ENCODE data around the gene TRPM2. TPM values are rescaled to one million over a fixed set of nuclear protein-coding genes. Genes with fewer than 3 reads are reported as not detected.
A peak's percentile ranks its signal among the peaks of the same experiment; 100 is the strongest.
"Not testable (repeated sequence)": the region's sequence is repeated elsewhere in the genome, so short reads cannot be mapped to it uniquely, and the experiment has no call there.

Gene TRPM2
- total RNA-seq, 6 experiments from 2014 or later = 0.92 to 2.0 (median 1.2) TPM

- ATAC-seq = peak; percentile 89 to 92 (median 90)
These were observed 14.2 kb upstream of the TRPM2 start, which contains the start of gene CFAP410 for GRCh38 chr21:44338971-44339910. Gene CFAP410 (minus strand): TSS chr21:44339390. CDS start chr21:44339194, 196 bp downstream.

DNA sequence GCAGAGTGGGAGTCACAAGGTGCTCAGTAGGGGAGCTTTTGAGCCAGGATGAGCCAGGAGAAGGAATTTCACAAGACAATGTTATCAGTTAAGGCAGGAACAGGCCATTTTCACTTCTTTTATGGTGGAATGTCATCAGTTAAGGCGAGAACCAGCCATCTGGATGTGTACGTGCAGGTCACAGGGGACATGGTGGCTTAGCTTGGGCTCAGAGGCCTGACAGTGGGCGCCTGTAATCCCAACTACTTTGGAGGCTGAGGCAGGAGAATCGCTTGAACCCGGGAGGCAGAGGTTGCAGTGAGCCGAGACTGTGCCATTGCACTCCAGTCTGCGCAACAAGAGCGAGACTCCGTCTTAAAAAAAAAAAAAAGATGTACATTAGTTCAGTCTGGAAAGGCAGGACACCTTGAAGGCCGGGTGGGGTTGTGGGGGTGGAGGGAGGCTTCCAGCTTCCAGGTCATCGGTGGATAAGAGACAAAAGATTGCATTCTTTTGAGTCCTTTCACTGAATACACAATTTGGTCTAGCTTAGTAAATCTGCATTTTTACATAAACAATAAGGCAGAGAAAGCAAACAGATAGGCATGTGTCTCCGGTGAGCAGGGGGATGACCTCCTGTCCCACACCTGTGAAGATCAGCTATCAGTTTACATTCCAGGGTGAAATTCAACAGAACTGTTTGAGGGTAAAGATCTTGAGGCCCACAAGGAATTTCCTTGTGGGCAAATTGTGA lies 11.5 kb upstream of the TRPM2 start:
- WGBS (ENCODE audit: insufficient coverage, low coverage, low lambda C conversion rate, missing lambda C conversion rate) = 73% methylated on average over 9 of the region's 12 CpGs
- intact Hi-C loops (cut with DNase I); H3K27ac ChIP-seq; H3K9me3 ChIP-seq; ATAC-seq; H3K27me3 ChIP-seq; H3K4me1 ChIP-seq; H3K4me3 ChIP-seq; H3K36me3 ChIP-seq: not testable (repeated sequence)
- DNase-seq = peak in 1 of 3 donors; percentile 17

More at GRCh38 chr21:44338971-44339910, 14.2 kb upstream of the TRPM2 start, which contains the start of gene CFAP410:
- peak within 1 kb of the TSS; percentile 89 to 95 (median 91) for H3K27ac ChIP-seq
- TF ChIP-seq POLR2A (IDR thresholded peaks at IDR 0.05) = peak; percentile 96
- TF ChIP-seq CTCF (IDR thresholded peaks at IDR 0.05) = no peak
- H3K9me3 ChIP-seq = no peaks in the 10 kb centered on the region
- WGBS (ENCODE audit: insufficient coverage, low coverage, low lambda C conversion rate, missing lambda C conversion rate) = under 1% methylated on average over 30 of the region's 90 CpGs
- H3K36me3 ChIP-seq = no peaks in the 10 kb centered on the region
- no peaks in the 10 kb centered on the region for H3K27me3 ChIP-seq
- peak within 1 kb of the TSS; percentile 58 to 90 (median 80) for H3K4me3 ChIP-seq
- intact Hi-C loops (cut with DNase I) = no loop called here
- H3K4me1 ChIP-seq = peaks cover 0 to 7% (median 0%) of the 10 kb centered on the region in 4 donors
- peak; percentile 95 to 98 (median 96) for DNase-seq

GRCh38 chr21:44342981-44343380 lies 10.4 kb upstream of the TRPM2 start:
- H3K4me3 ChIP-seq; H3K27me3 ChIP-seq; ATAC-seq; H3K27ac ChIP-seq; H3K9me3 ChIP-seq; DNase-seq; intact Hi-C loops (cut with DNase I); H3K36me3 ChIP-seq; H3K4me1 ChIP-seq: not testable (repeated sequence)
- 68% methylated on average over 8 of the region's 8 CpGs for WGBS (ENCODE audit: insufficient coverage, low coverage, low lambda C conversion rate, missing lambda C conversion rate)

DNA sequence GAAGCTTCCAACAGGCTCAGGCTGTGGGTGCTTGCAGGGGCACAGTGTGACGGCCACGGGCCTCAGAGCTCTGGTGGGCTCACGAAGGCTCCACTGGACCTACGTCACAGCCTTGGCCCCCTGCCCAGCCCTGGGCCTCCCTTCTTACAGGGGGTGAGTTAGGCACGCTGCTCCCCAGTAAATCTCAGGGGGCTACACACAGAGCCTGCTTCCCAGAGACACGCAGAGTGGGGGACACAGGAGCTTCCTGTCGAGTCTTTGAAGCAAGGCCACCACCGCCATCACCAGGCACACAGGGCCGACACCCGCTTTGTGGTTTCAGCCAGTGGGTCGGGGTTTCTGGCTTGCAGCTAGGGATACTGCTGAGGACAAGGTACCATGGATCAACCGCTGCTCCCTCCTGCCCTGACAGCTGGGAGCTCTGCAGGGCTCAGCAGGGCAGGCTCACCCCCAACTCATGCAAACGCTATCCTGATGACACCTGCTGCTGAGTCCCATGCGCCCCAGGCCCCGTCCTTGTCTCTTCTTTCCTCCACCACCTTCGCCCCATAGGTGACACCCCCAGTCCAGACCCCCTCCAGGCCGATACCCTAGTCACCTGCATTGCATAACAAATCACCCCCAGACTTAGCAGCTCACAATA lies 8.8 kb upstream of the TRPM2 start:
- Histone ChIP-seq H3K27ac (no peak overlapping the region), H3K27me3 (no peaks in the 10 kb centered on the region), H3K4me1 (no peaks in the 10 kb centered on the region), H3K4me3 (no peak overlapping the region), H3K36me3 (no peaks in the 10 kb centered on the region), H3K9me3 (no peaks in the 10 kb centered on the region)
- ATAC-seq (peak in 1 of 4 donors; percentile 26), DNase-seq (peak in 1 of 3 donors; percentile 59)
- intact Hi-C loops (cut with DNase I) = no loop called here
- no peak for TF ChIP-seq CTCF (IDR thresholded peaks at IDR 0.05)
- TF ChIP-seq POLR2A (IDR thresholded peaks at IDR 0.05) = no peak
- WGBS (ENCODE audit: insufficient coverage, low coverage, low lambda C conversion rate, missing lambda C conversion rate) = 49% methylated on average over 4 of the region's 17 CpGs

- H3K27ac ChIP-seq = no peak overlapping the region
- H3K36me3 ChIP-seq = no peaks in the 10 kb centered on the region
- no peak overlapping the region for H3K4me3 ChIP-seq
- H3K4me1 ChIP-seq = no peaks in the 10 kb centered on the region
- H3K9me3 ChIP-seq = no peaks in the 10 kb centered on the region
- no peak for ATAC-seq
- no peak for TF ChIP-seq POLR2A (IDR thresholded peaks at IDR 0.05)
- no peak for TF ChIP-seq CTCF (IDR thresholded peaks at IDR 0.05)
- intact Hi-C loops (cut with DNase I) = no loop called here
- peak in 1 of 3 donors; percentile 35 for DNase-seq
- 58% methylated on average over 5 of the region's 11 CpGs for WGBS (ENCODE audit: insufficient coverage, low coverage, low lambda C conversion rate, missing lambda C conversion rate)
- no peaks in the 10 kb centered on the region for H3K27me3 ChIP-seq
These were observed 7.9 kb upstream of the TRPM2 start for GRCh38 chr21:44345495-44345894.
